Endometrial microvascular endothelial cells (primary cell): Measurements from ENCODE around the gene E2F4. TPM values are rescaled to one million over a fixed set of nuclear protein-coding genes. Genes with fewer than 3 reads are reported as not detected.

Experiments used
- in situ Hi-C: cut with HindIII; loops from 2 replicates; pipeline ENCODE4 v1.10.0; 2017; ENCODE audit warnings: low sequenced_read_pairs, low pct_unique_long_range_greater_than_20kb; ENCODE audit errors: inconsistent ontology term
- total RNA-seq: library from RNA; depleted of rRNA; stranded (reverse); fragments of >200 nt; gene quantifications from one replicate; pipeline ENCODE4 v1.2.3, GENCODE V29; 2015; ENCODE audit errors: inconsistent ontology term

E2F4 gene
- total RNA-seq, 1 donor from 2014 or later, result 163 TPM

GRCh38 chr16:67170168-67170948, 21.6 kb upstream of the E2F4 start, which contains the start of gene NOL3:
TSS of gene NOL3 (plus strand) at chr16:67170538.
- in situ Hi-C loops, result no loop called here

- in situ Hi-C loops, result no loop called here
Observed at GRCh38 chr16:67170949-67171649, 20.9 kb upstream of the E2F4 start.

GRCh38 chr16:67173323-67173722, 18.6 kb upstream of the E2F4 start:
- in situ Hi-C loops, result no loop called here

- in situ Hi-C loops, result no loop called here
Observed at GRCh38 chr16:67173808-67174705, 17.9 kb upstream of the E2F4 start.

GRCh38 chr16:67174706-67175231, 17.2 kb upstream of the E2F4 start:
- in situ Hi-C loops, result no loop called here

GRCh38 chr16:67176662-67177061, 15.3 kb upstream of the E2F4 start:
- in situ Hi-C loops, result no loop called here

- in situ Hi-C loops, result no loop called here
Observed at GRCh38 chr16:67177743-67178699, 13.9 kb upstream of the E2F4 start.

GRCh38 chr16:67179421-67180080, 12.4 kb upstream of the E2F4 start:
- in situ Hi-C loops, result no loop called here

- in situ Hi-C loops, result no loop called here
Observed at GRCh38 chr16:67180166-67180565, 11.8 kb upstream of the E2F4 start.

GRCh38 chr16:67181346-67181745, 10.6 kb upstream of the E2F4 start:
- in situ Hi-C loops, result no loop called here

- in situ Hi-C loops, result no loop called here
Observed at GRCh38 chr16:67182288-67182687, 9.7 kb upstream of the E2F4 start.

GRCh38 chr16:67183284-67183626, 8.7 kb upstream of the E2F4 start:
- in situ Hi-C loops, result no loop called here

- in situ Hi-C loops, result no loop called here
Observed at GRCh38 chr16:67183627-67184452, 8.1 kb upstream of the E2F4 start, which contains the start of gene MATCAP1. TSS of gene MATCAP1 (minus strand) at chr16:67183963. CDS start at chr16:67180610, 3,353 bp downstream.

- in situ Hi-C loops, result no loop called here
Observed at GRCh38 chr16:67184453-67184994, 7.4 kb upstream of the E2F4 start.

GRCh38 chr16:67184995-67185650, 6.8 kb upstream of the E2F4 start:
- in situ Hi-C loops, result no loop called here

GRCh38 chr16:67185651-67186134, 6.3 kb upstream of the E2F4 start:
- in situ Hi-C loops, result no loop called here
